ENCODE results near the gene APLN.

DNA sequence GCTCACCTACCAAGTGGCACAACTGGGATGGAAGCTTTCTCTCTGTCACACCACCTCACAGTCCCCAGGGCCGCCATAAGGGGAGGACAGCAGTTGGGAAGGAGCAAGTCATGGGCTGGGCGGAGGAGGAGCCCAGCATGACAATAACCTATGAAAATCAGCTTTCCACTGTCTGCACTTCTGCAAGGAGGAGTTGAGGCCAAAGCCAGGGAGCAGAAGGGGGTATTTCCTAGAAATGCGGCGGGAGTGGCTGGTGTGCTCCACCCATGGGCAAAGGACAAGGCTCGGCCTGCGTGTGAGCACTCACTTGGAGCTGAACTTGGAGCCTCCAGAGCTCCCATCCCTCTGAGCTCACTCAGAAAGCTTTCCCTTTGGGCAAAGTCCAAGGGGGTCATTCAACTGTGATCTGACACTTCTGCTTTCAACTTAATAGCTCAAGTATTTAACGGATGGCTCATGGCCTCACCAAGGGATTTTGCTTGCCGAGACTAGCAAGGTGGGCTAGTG, 18.5 kb downstream of the APLN start:
- TF ChIP-seq CTCF (IDR thresholded peaks at IDR 0.05; ENCODE audit: low read depth, low read length): no peak
- no peak for TF ChIP-seq EZH2phosphoT487 (IDR thresholded peaks at IDR 0.05; ENCODE audit: low read depth)
